NCI-H748 treated with DMSO at 0.1 percent for 48 hours (cell line): ENCODE measurements around the gene ADAMTSL5.
A peak's percentile ranks its signal among the peaks of the same experiment; 100 is the strongest.
"Not testable (repeated sequence)": the region's sequence is repeated elsewhere in the genome, so short reads cannot be mapped to it uniquely, and the experiment has no call there.

ENCODE experiments used
- DNase-seq: peaks from one replicate; lab custom pipeline; 2025; lab: John Stamatoyannopoulos, UW

The ADAMTSL5 gene

DNA sequence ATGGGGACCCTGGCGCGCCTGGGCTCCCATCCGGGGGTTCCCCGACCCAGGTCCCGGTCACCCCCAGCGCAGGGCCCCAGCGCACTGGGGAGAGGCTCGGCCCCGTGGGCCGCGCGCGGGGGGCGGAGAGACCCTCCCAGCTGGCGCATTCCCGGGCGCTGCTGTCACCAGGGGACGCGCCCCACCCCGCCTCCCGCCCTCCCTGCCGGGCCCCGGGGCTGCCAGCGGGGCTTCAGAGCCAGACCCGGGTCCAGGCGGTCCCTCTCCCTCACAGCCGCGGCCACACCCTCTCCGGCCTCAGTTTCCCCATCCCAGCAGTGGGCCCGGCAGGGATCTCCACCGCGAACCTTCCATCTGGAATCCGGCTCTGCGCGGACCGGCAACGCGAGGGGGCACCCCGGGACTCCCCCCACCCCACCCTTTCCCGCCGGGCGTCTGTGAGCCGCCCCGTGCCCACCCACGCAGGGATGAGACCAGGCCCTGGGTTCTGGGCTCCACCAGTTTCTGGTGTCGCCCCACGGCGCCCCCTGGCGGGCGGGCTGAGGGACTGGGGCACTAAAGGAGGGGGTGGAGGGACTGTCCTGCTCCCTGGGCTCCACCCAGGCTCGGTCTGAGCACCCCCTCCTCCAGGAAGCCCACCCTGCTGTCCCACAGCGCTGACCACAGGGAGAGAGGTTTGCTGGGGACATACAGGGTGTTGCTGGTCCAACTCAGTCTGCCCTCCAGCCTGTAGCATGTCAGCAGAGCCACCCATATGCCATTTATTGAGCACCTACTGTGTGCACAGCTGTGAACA lies 878 bp upstream of the ADAMTSL5 start:
- DNase-seq: no peak

DNA sequence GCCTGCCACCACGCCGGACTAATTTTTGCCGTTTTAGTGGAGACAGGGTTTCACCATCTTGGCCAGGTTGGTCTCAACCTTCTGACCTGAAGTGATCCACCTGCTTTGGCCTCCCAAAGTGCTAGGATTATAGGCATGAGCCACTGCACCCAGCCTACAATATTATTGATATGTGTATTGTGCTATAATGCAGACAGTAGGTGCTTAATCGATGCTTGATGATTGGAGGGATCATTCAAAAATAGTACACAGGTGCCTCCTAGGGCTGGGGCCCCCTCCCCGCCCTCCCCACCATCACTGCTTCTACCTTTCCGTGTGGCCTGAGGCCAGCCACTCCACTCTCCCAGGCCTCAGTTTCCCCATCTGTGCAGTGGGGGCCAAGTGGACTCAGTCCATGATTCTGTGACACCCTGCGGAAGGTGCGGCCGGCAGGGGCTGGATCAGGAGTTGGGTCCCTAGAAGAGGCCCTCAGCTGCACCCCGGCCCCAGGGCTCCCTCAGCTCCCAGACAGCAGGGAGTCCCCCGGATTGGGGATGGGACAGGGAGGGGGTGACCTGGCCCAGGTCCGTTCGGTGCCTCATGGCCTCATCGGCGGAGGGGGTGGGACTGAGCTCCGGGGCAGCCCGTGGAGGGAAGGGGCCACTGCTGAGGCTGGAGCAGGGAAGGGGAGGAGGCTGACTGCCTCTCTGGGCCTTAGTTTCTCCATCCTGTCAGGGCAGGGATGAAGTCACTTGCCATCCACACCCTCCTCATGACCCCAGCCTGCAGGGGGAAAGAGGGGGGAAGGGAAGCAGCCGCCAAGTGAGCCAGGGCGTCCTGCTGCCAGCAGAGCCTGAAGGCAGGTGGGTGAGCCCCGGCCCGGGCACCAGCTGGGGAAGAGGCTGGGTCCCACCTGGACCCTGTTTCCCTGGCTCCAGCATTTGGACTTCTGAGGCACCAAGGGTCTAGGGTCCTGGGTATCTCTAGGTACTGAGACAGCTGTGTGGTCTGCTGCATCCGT lies 1.2 kb downstream of the ADAMTSL5 start:
- DNase-seq: no peak

DNA sequence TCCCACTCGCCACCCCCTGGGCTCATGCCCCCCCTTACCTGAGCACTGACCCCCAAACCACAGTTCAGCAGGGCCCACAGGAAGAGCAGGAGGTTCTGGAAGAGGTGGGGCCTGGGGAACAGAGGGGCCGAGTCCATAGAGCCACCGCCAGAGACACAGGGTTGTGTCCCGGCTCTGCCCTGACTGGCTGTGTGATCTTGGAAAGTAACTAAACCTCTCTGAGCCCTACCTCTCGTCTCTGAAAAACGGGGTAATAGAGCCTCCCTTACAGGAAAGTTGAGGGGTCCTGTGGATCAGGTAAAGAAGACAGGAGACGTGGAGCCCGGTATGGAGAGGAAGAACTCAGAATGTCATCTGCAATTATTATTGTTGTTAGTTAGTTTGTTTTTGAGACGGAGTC lies 2.0 kb downstream of the ADAMTSL5 start:
- no peak for DNase-seq

DNA sequence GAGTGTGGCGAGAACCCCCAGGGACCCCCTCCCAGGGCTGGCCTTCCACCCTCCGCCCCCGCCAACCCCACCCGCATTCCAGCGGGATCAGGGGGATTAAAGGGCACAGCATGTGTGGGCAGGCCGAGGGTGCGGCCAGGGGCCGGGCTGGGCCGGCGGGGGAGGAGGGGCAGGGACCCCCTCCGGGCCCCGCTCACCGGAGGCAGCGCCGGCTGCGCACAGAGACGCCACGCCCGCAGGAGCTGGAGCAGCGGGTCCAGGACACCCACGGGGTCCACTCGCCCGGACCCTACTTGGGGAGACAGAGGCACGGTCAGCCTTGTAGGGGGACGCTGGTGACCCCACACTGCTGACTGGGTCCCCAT lies 2.4 kb downstream of the ADAMTSL5 start:
- no peak for DNase-seq

DNA sequence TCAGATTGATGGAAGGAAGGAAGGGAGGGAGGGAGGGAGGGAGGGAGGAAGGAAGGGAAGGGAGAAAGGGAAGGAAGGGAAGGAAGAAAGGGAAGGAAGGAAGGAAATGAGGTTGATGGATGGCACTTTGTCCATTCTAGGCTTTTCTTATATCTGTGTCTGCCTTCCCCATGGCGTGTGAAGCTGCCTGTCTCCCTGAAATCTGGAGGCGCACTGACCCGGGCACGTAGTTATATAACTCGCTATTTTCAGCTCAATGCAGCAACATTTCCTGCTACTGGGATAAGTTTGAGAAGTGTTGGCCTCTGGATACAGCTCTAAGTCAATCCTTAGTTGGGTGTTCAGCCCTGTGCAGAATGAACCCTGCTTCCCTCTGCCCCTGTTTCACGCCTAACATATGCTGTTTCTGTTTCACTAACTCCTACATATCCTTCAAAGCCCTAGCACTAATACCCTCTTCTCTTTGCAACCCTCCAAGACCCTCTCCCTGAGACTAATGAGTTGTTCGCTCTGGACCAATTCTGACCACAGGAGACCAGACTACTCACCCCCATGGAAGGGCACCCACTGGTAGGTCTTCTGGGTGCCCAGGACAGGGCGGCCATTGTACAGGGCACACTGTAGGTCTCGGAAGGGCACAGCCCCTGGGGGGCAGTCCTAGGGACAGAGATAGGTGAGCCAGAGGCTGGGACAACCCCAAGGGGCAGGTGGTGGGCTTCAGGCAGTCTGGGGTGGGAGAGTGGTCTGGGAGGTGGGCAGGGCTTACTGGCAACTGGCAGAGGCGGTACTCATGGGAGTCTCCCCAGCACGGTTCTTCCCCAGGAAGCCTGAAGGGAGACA lies 3.0 kb downstream of the ADAMTSL5 start:
- DNase-seq: no peak

DNA sequence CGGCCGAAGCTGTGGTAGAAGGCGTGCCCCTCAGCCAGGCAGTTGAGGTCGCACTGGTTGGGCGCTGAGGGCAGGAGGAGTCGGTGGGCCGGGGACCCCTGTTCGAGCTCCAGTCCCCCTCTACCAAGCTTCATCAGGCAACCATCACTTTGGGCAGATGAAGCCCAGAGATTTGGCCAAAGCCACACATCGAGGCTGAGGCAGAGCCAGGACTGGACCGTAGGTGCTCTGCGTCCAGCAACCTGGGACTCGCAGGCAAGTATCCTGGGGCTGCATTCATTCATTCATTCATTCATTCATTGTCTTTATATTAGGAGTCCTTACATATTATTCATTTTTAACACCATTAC lies 4.3 kb downstream of the ADAMTSL5 start:
- no peak for DNase-seq

DNA sequence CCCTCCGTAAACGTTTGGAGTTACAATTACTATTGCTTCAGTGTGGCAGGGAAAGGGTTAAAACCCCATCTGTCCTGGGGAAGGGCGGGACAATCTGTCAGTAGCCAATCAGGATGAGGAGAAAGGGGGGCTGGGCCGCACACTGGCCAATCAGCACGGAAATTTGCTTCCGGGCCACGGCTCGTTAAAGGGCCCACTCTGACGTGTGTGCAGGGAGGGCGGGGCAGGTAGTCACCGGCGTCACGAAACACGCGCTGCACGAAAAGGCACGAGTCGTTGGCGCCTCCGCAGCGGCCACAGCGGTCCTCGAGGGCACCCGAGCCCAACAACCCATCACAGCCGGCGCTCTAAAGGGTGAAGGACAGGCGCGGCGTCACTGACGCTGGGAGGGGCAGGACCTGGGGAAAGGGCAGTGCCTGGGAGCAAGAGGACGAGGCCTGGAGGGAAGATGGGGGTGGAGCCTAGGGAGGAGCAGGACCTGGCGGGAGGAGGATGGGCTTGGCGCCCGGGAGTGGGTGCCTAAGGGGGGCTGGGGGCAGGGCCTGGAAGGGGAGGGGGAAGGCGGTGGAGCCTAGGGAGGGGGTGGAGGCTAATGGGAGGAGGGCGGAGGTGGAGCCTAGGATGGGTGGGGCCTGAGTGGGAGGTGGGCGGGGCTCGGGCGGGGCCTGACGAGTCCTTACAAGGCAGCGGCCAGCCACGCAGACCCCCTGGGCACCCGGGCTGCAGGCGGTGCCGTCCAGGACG lies 4.9 kb downstream of the ADAMTSL5 start:
- DNase-seq: peak; percentile 74

DNA sequence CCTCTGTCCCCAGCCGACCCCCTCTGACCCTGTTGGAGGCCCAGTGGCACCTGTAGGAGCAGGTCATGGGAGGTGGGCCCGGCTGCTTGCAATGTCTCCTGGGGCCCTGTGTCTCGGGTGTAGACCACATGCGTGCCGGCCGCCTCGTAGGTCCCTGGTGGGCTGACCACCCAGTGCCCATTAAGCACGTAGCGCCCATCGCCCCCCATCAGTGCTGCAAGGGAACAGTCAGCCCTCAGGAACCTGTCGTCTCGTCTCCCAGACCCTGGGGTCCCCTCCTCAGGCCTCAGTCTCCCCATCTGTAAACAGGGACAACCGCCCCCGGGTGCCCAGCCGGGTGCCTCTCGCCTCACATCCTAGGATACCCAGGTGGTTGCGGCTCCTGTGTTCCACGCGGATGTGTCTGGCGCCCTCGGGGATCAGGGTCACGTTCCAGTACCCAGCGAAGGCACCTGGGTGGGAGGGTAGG lies 5.6 kb downstream of the ADAMTSL5 start:
- no peak for DNase-seq

DNA sequence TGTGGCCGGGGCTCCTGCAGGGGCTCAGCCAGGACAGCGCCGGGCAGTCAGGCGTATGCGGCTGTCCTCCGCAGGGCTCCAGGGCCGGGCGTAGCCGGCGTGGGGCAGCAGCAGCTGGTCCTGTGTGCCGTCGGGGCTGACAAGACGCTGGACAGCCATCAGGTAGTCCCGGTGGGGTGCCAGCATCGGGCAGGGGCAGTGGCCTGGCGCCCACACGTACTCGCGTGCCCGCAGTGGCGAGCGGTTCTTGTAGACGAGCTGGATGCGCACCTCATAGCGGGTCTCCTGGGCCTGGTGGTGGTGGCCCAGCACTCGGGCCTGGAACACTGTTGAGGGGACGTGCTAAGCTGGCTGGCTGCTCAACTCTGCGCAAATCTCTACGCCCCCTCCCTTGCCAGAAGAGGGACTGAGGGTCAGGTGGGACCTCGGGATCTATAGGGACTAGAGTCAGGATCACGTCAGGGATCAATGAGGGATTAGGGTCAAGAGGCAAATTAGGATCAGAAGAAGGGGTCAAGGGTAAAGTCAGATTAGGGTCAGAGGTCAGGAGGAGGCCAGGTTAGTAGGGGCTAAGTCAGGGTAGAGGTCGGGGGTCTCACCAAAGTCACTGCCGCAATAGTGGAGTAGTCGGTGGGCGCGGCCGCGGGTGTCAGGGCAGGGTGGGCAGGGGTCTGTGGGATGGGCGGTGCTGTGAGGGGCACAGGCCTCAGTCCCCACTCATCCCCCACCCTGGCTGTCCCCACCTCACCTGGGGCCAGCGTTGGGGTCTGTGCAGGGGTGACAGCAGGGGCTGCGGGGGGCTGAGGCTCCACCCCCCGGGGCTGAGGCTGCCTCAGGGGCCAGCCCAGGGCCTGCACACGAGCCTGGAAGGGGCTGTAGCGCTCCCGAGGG lies 6.6 kb downstream of the ADAMTSL5 start:
- no peak for DNase-seq

DNA sequence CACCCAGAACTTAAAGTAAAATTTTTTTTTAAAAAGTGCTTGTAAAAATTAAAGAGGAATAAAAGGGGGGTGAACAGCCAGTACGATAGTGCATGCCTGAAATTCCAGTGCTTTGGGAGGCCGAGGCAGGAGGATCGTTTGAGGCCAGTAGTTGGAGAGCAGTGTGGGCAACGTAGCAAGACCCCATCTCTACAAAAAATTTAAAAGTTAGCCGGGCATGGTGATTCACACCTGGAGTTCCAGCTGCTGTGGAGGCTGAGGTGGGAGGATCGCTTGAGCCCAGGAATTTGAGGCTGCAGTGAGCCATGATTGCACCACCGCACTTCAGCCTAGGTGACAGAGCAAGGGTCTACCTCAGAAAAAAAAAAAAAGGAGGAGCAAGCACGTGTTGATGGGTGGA lies 7.8 kb downstream of the ADAMTSL5 start:
- no peak for DNase-seq

DNA sequence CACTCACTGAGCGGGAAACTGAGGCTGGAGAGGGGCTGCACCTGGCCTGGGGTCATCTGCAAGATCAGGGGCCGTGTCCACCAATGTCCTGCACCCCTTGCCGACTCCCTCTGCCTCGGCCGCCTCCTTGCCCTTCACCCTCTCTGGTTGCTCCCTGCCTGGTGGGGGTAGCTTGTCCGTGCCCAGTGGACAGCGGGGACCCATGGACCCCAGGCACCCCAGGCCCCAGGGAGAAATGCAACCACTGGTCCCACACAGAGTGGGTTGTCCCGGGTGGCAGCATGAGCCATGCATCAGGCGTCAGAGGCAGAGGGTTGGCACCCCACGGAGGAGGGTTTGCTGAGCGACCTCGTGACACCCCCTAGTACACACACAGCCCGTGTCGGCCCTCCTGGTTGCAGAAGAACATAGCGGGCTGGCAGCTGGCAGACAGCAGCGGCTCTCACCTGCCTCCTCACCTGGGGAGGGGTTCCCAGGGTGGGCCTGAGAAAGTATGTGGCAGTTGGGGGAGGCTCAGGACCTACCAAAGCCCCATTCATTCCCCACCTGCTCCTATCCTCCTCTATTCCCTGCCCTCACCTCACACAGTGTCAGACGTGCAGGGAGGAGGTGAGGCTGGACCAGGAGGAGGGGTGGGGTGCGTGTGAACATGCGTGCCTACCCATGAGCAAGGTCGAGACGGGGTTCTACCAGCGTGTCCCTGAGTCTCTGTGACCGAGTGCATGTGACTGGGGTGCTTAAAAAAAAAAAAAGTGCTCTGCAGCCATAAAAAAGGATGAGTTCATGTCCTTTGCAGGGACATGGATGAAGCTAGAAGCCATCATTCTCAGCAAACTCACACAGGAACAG lies 8.7 kb downstream of the ADAMTSL5 start:
- no peak for DNase-seq

DNA sequence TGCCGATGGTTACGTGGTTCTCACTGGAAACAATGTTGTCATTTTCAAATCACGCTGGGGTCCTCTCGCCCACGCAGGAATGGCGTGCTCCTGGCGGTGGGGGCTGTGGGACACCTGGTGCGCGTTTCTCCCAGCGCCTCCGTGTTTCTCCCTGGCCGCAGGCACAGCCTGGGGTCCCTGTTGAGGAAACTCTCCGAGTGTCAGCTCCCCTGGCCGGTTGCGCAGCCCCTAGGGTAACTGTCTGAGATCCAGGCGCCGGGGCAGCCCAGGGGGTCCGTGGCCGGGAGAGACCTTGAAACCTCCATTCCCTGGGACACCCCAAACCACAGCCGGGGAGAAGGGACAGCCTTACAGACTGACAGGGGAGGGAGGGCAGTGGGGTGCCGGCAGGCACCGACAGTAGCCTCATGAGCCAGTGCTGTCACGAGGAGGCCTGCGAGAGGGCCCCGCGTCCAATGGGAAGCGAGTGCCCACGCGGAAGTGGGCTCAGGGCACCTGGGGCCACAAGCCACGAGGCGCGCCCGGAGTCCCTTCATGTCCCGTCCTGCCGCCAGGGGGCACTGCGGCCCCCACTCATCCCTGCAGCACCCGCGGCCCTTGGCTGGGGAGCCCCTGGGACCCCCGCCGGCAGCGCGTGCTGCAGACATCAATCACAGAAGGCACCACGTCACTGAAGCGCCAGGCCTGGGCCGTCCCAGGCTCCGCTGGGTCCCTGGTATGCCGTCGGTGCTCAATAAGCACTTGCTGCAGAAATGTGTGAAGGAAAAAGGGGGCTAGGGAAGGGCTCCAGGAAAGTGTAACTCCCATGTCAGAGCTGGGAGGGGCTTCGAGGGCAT lies 9.5 kb downstream of the ADAMTSL5 start:
- no peak for DNase-seq

DNA sequence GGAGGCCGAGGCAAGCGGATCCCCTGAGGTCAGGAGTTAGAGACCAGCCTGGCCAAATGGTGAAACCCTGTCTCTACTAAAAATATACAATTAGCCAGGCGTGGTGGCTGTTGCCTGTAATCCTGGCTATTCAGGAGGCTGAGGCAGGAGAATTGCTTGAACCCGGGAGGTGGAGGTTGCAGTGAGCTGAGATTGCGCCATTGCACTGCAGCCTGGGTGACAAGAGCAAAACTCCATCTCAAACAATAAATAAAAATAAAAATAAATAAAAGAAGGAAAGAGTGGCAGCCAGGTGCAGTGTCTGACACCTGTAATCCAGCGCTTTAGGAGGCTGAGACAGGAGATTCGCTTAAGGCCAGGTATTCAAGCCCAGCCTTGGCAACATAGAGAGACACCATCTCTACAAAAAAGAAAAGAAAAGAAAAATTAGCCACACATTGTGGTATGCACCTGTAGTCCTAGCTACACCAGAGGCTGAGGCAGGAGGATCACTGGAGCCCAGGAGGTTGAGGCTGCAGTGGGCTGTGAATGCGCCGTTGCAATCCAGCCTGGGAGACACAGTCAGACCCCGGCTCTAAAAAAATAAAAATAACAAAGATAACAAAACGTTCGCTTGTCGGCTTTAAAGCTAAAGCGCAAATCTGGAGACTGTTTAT lies 10.3 kb downstream of the ADAMTSL5 start:
- no peak for DNase-seq

DNA sequence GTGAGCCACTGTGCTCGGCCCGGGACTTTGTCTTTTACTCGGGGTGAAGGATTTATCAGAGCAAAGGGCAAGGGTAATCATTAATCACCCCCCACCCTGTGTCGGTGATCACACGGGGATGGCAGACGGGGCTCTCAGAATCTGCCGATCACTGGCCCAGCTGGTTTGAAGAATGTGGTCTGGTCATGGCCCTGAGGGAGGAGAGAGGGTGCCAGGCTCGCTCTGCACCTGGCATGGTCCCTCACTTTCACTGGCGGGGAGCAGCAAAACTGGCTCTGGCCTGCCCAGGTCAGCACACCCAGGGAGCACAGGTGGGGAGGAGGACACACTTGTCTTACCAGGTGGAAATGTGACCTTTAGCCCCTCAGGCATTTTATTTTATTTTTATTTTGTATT lies 11.6 kb downstream of the ADAMTSL5 start:
- DNase-seq: no peak

DNA sequence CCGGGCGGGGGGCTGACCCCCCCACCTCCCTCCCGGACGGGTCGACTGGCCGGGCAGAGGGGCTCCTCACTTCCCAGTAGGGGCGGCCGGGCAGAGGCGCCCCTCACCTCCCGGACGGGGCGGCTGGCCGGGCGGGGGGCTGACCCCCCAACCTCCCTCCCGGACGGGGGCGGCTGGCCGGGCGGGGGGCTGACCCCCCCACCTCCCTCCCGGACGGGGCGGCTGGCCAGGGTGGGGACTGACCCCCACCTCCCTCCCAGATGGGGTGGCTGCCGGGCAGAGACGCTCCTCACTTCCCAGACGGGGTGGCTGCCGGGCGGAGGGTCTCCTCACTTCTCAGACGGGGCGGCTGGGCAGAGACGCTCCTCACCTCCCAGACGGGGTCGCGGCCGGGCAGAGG lies 13.6 kb downstream of the ADAMTSL5 start:
- DNase-seq: not testable (repeated sequence)

DNA sequence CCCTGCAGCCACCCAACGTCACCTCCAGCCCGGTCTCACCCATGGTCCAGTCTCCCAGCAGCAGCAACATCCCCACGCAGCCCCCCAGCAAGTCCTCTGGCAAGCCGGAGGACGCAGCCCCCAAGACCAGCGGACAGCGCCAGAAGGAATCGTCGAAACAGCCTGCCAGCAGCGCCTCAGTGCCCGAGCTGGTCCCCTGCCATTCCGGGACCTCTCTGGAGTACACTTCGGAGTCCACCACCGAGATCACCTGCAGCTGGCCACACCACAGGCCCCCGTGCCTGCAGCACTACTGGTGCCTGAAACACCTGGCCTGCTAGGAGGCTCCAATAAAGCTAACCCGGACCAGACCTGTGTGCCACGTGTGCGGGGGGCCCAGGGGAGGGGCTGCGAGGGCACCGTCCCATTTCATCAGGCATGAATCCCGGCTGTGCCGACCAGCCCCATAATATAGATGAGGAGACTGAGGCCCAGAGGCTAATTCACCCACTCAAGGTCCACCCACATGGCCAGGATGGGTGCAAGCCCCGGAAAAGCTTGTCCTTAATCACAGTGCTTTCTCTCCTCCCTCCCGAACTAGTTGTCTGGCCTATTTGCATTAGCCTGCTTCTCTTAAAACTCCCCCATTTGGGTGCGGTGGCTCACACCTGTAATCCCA lies 15.1 kb downstream of the ADAMTSL5 start:
- DNase-seq: no peak
